Left kidney (tissue), 2 donors: ENCODE results near the gene FGD5. TPM values are rescaled to one million over a fixed set of nuclear protein-coding genes. Genes with fewer than 3 reads are reported as not detected.
"Not testable (repeated sequence)": the region's sequence is repeated elsewhere in the genome, so short reads cannot be mapped to it uniquely, and the experiment has no call there.

Source experiments
- DNase-seq: peaks from one replicate; pipeline ENCODE4 v3.0.0-alpha.2; 2013
- polyA plus RNA-seq: library from polyadenylated mRNA; unstranded; fragments of 120-200 nt; gene quantifications from one replicate; pipeline ENCODE4 v1.2.1, GENCODE V29; 2013; ENCODE audit not compliant: insufficient read length

FGD5 gene
- polyA plus RNA-seq, 1 donor = 20.9 TPM

DNA sequence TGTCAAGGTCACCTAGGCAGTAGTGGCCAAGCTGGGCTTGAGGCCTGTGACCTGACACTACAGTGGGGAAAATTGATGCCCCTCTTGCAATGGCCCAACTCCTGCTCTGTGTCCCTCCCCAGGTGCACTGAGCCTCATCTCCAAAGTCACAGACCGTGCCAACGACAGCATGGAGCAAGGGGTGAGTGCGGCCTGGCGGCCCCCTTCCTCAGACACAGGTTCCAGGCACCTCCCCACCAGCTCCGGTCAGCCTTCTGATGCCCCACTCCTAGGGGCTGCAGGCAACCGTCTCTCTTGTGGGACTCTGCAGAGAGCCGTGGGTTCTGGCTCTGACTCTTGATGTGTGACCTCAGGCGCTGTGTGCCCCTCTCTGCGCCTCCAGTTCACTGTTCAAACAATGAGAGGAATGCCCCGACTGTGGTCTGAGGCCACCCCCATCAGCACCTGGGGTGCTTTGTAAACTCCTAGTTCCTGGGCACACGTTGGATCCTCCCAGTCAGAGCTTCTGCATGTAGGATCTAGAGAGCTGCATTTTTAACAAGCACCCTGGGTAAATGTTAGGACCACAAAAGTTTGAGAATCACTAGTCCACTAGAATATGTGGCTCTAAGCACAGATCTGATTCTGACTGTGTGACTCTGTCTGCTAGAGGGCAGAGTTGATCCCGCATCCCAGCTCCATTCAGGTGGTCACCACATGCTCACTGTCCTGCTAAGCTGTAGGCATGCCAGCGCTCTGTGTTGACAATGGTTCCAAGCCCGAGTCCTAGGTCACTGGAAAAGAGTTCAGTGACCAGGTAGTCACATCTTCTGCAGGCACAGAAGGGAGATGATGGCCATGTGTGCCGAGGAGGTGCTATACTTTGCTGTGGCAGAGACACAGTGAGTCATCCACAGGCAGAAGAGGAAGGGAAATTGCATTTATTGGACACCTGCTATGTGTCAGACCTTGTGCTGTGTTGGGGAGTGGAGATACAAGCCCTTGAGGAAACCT is 82.4 kb downstream of the FGD5 start:
- no peak for DNase-seq

DNA sequence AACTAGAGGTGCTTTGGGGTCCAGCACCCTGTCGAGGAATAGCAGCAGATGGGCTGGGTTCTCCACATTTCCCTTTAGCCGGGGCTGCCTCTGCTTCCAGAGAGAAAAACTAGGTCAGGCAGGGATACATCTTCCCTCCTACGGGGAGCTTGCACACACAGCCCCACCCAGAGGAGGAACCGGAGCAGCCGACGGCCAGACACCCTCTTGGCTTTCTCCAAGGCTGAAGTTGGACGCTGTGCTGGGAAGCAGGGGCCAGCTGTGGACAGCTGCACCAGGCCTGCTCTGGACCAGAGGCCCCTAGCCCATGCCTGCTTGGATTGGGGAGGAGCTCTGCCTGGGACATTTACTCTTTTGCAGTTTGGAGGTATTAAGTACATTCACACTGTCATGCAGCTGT is 84.0 kb downstream of the FGD5 start:
- DNase-seq = peak; percentile 42

- not testable (repeated sequence) for DNase-seq
These were observed 84.7 kb downstream of the FGD5 start for GRCh38 chr3:14903501-14903900.

- no peak for DNase-seq
These were observed 86.4 kb downstream of the FGD5 start for GRCh38 chr3:14905055-14905657.

GRCh38 chr3:14906355-14906971 is 87.7 kb downstream of the FGD5 start:
- no peak for DNase-seq

DNA sequence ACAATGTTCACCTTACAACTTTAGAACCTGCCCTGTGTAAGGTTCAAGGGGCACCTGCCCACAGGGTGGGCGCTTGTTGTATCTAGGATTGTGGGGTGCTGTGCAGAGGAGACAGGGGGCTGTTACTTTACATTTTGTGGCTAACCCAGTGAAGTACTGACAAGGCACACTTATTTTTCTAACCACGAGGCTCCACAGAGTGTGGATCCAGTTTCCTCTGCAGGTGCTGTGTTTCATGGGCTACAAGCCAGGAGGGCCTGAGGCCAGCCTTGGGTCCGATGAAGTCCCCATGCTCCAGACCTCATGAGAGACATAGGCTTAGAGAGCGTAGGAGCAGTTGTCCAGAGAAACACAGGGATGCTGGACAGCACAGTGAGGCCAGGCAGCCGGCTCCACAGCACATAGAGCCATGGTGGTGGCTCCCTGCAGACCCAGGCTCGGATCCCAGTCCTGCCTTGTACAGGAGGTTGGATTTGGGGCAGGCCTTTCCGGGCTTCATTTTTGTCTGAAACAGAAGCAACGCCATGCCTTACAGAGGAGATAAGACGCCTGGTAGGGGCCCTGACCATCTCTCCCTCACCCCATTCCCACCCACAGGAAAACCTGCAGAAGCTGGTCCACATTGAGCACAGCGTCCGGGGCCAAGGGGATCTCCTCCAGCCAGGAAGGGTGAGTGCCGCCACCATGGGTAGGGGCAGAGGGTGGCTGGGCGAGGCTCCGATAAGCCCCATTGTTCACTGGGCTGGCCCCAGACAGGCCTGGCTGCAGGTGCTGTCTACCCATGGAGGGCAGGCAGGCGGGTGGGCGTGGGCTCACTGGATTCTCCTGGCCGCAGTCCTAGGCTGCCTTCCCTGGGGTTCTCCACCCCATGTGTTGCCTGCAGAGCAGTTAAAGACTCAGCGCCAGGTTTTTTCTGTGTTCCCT is 88.5 kb downstream of the FGD5 start:
- no peak for DNase-seq

- DNase-seq = no peak
These were observed 90.5 kb downstream of the FGD5 start for GRCh38 chr3:14909250-14909649.

DNA sequence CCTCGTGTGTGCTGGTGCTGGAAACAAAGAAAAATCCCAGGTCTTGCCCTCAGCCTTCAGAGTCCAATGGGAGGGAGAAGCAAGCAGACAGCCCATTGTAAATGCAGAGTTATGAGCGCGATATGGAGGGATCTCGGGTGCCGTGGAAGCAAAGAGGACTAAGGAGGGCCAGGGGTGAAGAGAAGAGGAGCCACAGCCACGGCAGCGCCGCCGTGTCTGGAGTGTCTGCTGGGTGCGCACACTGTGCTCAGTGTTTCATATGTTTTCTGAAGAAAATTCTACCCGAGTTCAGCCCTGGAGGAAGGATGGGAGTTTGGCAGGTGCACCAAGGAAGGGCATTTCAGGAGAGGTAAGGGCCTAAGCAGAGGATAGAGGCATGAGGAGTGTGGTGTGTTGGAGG is 92.9 kb downstream of the FGD5 start:
- DNase-seq = no peak

DNA sequence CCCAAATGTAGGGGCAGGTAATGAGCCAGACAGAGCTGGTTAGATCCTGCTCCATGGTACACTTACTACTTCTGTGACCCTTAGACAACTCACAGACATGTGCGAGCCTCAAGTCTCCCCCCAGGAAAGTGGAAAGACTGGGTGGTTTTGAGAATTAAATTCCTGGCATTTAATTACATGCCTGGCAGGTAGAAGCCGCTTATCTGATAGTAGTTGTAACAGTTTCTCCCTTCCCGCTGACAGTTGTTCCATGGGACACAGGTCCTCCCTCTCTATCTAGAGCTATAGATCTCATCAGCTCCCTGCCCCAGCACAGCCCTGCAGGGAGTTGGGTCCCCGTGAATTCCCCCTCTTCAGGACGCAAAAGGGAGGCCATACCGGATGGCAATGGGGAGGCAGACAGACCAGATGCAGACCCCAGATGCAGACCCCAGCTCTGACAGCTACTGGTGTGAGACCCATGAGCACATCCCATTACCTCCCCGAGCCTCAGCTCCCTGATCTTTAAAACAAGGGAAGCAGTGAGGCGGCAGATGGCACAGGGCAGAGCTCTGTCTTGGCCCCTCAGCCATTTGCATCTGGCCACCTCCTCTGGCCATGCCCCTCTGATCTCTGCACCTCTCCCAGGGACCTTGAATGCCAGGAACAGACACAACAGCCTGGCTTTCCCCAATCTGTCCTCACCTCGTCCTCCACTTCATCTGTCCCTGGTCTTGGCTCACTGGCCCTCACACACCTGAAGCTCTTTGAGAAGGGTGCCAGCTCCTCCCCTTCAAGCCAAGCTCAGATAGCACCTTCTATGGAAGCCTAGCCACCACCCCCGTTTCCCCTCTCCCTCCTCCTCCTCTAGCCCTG is 94.5 kb downstream of the FGD5 start:
- DNase-seq = no peak

DNA sequence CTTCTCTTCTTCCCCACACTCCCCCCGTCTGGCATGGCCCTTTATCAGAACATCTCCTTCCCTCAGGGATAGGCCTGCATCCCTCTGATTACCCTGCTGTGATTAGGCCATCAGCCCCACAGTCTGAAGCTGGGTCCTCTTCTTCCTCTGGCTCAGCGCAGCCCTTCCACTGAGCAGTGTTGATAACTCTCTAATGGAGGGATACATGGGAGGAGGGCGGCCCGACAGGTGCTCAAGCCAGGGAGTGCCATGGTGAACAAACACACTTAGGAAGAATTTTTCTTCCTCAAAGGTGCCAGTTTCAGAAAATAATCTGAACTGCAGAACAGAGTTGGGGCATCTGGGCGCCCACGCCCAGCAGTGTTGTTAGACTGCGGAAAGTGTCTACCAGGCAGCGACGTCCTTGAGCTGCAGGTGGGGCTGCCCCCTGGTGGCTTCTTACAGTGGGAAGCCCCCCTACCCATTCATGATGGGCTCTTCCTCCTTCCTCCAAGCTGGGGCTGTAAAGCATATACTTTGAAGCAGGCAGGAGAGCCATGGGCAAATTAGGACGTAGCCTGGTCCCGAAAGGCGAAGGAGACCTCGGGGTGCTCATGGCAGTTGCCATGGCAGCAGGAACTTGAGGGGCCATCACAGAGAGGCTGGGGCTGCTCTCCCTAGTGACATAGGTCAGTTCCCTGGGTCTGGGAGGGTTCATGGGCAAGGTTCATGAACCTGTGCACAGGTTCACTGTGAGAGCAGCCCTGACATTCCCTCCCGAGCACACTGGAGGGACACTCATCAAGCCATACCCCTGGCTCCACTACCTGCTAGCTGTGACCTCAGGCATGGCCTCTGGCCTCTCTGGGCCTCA is 95.4 kb downstream of the FGD5 start:
- no peak for DNase-seq

- no peak for DNase-seq
These were observed 96.0 kb downstream of the FGD5 start for GRCh38 chr3:14914779-14915117.

- no peak for DNase-seq
These were observed 97.0 kb downstream of the FGD5 start for GRCh38 chr3:14915636-14916222.

GRCh38 chr3:14918356-14918860 is 99.6 kb downstream of the FGD5 start:
- no peak for DNase-seq

GRCh38 chr3:14920536-14920935 is 101.8 kb downstream of the FGD5 start:
- no peak for DNase-seq

GRCh38 chr3:14921034-14921616 is 102.4 kb downstream of the FGD5 start:
- peak; percentile 80 for DNase-seq

DNA sequence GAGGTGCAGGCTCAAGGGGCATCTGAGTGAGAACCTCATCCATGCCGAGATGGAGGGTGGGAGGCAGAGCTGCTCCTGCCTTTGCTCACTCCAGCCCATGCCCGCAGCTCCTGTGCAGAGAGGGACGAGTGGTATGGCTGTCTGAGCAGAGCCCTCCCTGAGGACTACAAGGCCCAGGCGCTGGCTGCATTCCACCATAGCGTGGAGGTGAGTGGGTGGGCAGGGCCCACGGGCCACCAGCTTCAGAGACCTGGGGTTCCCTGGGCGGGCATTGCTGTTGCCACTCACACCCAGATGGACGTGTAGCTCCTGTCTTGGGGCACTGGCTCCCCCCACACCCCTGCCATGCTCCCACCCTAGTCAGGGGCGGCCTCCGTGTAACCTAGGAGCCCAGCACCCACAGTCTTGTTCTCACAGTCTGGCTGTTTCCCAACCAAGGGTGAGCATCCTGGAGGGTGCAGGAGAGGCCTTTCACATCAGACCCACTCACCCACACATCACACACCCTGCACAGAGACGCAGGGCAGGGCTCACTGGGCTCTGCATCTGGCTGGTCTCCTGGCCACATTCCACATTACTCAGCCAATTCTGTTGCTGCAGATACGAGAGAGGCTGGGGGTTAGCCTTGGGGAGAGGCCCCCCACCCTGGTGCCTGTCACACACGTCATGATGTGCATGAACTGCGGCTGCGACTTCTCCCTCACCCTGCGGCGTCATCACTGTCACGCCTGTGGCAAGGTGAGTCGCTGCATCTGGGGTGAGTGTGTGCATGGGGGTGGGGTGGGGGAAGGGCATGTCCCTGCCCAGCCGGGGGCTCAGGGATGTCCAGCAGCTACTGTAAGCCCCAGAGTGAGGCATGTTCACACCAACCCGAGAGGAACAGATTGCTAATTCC is 103.3 kb downstream of the FGD5 start:
- DNase-seq = no peak

GRCh38 chr3:14922863-14923262 is 104.1 kb downstream of the FGD5 start:
- DNase-seq = no peak

DNA sequence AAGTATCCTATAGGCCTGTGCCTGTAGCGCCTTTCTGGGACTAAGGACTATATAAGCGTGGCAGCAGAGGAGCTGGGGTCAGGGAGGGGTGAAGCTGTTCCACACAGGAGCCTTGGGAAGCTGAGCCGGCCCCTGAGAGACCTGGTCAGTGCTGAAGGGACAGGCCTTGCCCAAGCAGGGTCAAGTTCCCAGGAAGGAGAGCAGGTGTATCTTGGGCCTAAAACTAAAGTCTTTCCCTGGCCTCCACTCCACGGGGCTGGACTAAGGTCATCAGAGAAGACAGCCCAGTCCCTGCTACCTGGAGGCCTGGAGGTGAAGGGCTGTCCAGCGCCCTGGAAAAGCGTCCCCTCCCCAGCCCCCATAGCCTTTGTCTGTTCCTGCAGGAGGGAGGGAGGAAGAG is 104.7 kb downstream of the FGD5 start:
- no peak for DNase-seq
